GM08714 (cell line): ENCODE results near the gene ZBTB46.

Experiments used
- H3K4me3 ChIP-seq: fragments of 200-500 bp; sonication (Bioruptor generic); 2 replicates; pipeline ENCODE4 v1.5.1; 2014; ENCODE audit warnings: mild to moderate bottlenecking, low read length, inconsistent platforms
- ZNF274 ChIP-seq: IDR thresholded peaks from 2 replicates; pipeline ENCODE4 v1.6.1; 2012; ENCODE audit warnings: mild to moderate bottlenecking, low read depth, low read length

Gene ZBTB46

DNA sequence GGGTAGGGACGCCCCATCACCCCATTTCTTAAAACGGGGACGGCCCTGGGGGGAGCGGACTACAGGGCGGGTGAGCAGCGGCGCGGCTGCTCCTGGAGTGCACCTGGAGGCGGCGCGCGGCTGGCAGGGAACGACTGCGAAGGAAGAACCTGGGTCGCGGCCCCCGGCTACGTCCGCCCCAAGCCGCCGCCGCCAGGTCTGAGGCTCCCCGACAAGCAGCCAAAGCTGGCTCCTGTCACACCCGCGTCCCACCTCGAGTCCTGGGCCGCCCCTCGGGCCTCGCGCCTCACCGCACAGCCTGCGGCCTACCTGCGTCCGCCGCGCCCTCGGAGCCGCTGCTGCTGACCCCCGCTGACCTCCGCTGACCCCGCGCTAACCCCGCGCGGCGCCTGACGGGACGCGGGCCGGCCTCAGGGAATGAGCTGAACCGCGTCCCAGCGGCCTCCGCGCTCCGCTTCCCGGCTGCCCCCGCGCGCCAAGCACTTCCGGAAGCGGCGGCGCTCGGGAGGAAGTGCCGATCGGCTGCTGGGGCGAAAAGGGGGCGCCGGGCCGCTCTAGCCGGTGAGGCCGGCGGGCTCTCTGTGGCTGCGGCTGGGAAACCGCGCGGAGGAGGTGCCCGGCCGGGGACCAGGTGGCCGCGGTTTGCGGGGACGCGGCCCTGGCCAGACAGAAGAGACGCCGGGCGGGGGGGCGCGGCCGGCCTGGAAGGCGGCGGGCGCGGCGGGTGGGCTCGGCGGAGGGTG is 123.3 kb downstream of the ZBTB46 start, which contains the start of the genes ARFRP1 and ZGPAT:
TSS of gene ARFRP1 (minus strand) at position 419 of the 743 bp plus-strand sequence. CDS start 885 bp downstream, outside the sequence.
TSS of gene ZGPAT (plus strand) at position 482 of the 743 bp plus-strand sequence. CDS start 542 bp downstream, outside the sequence.
- TF ChIP-seq ZNF274: no peak
- peak within 1 kb of the TSS; percentile 92 for H3K4me3 ChIP-seq

DNA sequence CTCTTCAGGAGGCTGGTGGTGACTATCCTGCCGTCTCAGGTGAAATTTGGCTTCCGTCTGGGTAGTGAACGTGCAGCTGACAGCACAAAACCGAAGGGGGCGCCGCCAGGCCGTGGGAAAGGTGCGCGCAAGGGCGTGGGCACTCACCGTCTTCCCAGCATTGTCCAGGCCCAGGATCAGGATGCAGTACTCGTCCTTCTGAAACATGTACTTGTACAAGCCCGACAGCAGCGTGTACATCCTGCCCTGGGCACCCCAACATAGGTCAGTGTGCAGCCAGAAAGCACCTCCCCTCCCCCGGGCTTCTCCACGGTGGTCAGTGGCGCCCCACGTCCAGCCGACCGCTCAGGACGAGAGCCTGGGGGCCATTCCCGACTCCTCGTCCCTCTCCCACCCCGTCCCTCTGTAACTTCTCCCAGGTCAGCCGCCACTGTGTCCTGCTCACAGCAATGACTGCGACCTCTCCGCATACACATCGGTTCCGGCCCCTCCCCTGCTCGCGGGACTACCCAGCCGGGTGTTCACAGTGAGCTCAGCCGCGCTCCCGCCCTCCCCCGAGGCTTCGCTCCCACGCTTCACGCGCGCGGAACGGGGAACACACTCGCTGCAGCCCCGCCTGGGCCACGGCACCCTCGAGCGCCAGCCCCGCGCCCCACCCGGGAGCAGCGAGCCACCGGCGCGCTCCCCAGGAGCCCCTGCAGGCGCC is 124.1 kb downstream of the ZBTB46 start:
- TF ChIP-seq ZNF274: no peak
- H3K4me3 ChIP-seq: peak overlapping the region; percentile 92

DNA sequence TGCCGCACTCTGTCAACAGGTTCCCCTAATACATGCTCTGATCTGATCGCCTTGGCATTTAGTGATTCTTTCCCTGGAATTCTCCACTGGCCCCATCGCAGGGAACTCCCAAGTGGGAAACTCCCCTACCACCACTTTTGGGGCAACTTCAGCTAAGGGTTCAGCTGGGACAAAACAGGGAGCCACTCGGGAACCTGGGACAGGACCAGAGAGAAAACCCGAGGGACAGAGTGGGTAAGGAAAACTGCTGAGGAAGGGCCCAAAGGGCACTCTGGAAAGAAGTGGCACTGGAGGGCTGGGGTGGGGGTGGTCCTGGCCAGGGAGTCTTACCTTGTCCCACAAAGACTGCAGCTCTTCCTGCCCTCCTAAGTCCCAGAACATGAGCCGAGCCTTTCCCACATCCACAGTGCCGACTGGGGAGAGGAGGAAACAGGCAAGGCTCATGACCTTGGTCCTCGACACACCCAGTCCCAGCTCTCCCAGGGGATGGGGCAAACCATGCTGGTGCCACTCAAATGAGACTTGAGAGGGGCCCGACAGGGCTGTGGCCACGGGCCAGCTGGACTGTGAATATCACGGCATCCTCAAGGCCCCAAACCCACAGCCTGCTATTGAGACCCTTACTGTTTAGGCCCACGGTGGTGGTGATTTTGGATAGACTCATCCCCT is 124.9 kb downstream of the ZBTB46 start:
- no peak for TF ChIP-seq ZNF274
- peak overlapping the region; percentile 92; the same call in 1 of the 2 replicates for H3K4me3 ChIP-seq

DNA sequence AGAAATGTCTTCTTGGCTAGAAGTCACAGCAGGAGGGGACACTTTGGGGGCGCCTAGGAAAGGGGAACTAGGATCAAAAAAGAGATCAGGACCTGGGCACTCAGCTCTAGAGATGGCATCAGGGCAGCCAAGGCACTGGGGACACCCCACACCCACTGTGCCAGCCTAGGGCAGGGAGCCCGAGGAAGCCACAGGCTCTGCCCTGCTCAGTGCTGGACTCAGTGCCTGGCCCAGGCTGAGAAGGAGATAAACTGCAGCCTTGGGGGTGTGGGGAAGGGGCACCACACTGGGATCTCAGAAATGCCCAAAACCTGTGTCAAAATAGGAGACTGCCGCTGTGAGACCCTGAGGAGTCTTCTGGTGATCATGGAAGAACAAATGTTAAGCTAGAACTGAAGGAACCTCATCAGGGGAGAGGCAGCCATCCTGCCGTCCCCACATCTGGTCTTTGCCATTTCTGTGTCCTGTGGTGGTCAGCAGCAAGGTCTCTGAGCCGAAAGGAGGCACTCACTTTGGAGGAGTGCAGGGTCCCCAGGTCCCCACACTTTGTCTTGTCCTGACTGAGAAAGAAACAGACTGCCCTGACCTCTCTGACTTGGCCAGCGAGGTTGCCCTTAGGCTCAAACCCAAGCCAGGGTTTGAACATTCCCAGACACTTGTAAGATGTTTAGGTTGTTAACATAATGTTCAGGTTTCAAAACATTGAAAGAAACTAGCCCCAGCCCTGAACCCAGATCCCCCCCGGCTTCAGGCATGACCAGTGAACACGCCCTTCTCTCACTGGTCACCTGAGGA is 125.6 kb downstream of the ZBTB46 start:
- TF ChIP-seq ZNF274: no peak
- no peak overlapping the region for H3K4me3 ChIP-seq

DNA sequence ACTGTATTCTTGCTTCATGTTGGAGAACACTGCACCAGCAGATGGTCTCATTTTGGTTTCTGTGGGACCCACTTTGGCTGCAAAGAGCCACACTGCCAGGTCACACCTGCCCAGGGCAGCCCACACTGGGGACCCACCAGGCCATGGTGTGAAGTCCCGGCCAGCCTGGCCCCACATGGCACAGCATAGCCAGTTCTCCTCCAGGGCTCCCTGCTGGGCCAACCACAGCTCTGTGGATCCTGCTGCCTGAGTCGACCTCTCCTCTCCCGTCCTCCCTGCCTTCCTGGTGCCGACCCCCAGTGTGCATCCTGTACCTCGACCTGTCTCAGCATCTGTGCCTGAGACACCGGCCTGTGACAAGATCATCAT is 126.3 kb downstream of the ZBTB46 start:
- TF ChIP-seq ZNF274: no peak
- H3K4me3 ChIP-seq: no peak overlapping the region

DNA sequence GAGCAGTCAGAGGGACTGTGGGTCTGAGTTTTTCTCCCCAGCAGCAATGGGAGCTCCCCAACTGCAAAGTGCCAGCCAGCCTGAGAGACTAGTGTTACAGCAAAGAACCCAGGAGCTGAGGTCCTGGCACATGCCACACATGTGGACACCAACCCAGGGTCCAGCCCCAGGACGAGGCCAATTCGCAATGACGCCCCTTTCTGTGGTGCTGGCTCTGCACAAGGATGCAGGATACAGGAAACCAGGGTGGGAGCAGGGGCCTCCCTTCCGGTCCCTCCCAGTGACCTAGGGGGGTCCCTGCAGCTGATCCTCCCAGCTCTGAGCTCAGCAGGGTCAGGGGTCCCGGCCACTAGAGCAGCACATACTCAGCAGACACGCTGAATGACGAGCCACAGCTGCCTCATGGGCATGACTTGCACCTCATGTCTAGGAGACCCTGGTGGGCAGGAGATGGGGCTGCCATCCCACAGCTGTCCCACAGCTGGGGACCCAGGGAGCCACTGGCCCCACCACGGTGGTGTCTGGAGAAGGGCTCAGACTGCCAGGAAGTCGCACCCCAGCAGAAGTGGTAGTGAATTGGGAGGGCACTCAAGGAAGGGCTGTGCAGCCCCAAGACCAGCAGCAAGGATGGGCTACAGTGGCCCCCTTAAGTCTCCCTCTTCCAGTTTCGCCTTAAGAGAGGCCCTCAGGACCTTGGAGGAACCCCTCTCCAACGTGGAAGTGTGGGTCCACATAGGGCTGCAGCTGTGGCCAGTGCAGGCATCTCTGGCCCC is 126.9 kb downstream of the ZBTB46 start:
- TF ChIP-seq ZNF274: no peak
- no peak overlapping the region for H3K4me3 ChIP-seq

- no peak for TF ChIP-seq ZNF274
These were observed 127.5 kb downstream of the ZBTB46 start for GRCh38 chr20:63703471-63703975.

GRCh38 chr20:63702751-63703470 is 128.2 kb downstream of the ZBTB46 start:
- no peak for TF ChIP-seq ZNF274
- no peak overlapping the region for H3K4me3 ChIP-seq

More at GRCh38 chr20:63703471-63703975, 127.5 kb downstream of the ZBTB46 start:
- no peak overlapping the region for H3K4me3 ChIP-seq

- no peak for TF ChIP-seq ZNF274
- H3K4me3 ChIP-seq: no peak overlapping the region
These were observed 128.9 kb downstream of the ZBTB46 start for GRCh38 chr20:63702036-63702665.

DNA sequence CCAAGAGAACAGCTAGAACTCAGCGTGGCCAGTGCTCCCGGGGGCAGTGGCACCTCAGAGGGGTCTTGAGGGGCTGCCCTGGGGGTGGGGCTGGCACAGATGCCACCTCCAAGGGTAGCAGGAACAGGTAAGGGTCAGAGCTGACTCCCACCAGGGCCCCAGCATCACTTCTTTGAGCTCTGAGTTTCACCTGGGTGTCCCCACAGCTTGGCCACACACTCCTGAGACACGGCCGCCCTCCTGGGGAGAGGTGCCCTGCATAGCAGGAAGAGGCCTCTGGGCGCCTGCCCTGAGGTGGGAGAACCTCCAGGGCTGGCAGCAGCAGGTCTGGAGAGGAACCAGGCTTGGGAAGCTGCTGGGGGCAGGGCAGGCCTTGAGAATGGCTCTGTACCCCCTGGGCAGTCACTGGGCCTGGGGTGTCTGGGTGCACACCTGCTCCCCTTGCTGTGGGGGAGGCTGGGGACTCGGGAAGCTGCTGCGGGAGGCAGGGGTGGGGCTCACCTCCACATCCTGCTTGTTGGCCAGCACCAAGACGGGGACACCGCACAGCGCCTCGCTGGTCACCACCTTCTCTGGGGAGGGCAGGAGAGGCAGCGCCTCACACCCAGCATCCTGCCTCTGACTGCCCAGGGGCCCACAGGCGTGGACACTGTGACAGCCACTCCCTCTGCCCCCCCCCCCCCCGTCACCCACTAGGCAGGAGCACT is 129.6 kb downstream of the ZBTB46 start:
- no peak overlapping the region for H3K4me3 ChIP-seq
- TF ChIP-seq ZNF274: no peak

DNA sequence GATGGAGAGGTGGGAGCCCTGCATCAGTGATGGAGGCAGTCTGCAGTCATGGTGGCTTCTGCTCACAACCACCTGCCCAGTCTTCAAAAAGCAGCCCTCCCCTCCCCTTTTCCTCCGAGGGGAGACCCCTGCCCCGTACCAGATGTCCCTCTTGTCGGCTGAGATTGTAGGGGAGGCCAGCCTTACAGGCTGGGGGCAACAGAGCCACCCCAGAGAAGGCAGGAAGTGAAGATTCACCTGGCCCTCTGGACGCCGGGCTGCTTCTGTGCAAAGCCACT is 130.1 kb downstream of the ZBTB46 start:
- H3K4me3 ChIP-seq: no peak overlapping the region
- TF ChIP-seq ZNF274: no peak
